GM18870 (cell line): ENCODE results near the gene RIC3.

Experiments used
- ATAC-seq: cut with Tn5 transposase; IDR thresholded peaks from one replicate; pipeline ENCODE4 v1.9.1; 2021; ENCODE audit warnings: moderate library complexity; ENCODE audit not compliant: unreplicated experiment

The RIC3 gene

DNA sequence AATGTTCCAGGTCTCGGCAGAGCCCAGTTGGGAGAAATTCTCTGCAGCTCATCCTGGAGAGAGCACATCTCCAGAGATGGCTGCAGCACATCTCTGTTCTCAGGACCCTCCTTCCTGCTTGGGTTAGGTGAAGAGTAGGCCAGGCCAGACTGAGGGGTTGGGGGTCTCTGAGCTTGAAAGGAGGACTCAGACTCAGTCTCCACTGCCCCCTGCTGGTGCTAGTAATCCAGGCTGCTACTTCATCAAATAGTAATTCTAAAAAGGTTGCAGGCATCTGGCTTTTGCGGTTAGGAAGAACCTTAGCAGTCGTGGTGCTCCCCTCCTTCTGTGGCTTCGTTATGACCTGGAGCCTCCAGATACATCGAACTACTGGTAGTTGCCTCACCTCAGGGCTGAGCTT, 78.1 kb downstream of the RIC3 start:
- ATAC-seq: no peak

DNA sequence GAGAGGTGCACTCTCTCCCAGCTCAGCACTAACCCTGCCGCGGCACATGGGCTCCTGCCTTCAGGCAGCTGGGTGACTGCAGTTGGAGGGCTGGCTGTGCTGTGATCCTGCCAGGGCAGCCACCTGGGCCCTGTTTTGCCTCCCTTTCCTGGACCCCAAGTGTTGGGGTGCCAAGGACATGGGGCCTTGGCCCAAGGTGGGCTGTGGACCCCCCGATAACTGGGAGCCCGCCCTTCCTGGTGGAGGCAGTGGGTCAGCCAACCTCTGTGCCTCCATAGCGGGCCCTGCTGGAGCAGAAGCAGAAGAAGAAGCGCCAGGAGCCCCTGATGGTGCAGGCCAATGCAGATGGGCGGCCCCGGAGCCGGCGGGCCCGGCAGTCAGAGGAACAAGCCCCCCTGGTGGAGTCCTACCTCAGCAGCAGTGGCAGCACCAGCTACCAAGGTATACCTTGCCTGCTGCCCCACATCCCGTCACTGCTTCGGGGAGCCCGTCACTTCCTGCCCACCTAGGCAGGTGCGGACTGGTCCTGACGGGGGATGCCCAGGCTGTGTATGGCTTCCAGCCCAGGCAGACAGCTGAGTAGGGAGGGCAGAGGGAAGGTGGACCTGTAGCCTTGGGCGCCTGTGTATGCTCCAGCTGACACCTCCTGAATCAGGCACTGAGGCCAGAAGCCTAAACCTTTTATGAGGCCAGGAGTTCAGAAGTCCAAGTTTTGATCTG, 78.9 kb downstream of the RIC3 start:
- no peak for ATAC-seq

DNA sequence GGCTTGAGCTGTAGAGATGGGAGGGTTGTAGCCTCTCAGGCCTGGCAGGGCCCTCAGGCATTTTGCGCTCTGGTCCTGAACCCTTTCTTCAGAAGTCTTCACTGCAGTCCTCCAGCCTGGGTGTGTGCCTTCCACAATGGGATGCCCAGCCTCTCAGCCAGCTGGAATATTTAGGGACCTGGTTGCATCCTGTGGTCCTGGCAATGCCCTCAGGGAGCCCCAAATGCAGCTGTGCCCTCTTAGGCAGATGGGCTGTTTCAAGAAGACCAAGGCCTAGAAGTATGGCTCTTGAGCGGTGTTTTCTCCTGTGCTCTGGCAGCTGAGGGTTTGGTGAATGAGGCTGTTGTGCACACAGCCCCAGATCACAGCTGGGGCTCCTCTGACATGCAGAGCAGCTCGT, 81.1 kb downstream of the RIC3 start:
- ATAC-seq: no peak

DNA sequence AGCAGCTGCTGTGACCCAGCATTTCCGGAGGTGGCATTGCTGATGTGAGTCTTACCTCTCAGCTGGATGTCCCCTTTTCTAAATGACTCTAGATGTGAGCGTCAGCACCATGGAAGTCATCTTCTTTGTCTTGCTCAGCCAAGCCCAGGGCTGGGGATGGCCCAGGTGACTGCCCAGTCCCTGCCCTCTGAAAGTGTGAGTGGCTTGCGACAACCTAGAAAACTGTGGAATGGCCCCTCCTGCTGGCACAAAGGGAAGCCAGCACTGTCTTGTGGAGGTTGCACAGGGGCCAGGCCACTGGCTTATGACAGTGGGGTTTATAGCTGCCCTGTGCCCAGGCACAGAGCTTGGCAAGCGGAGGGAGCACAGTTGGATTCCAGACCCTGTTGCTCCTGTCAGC, 81.6 kb downstream of the RIC3 start:
- no peak for ATAC-seq

DNA sequence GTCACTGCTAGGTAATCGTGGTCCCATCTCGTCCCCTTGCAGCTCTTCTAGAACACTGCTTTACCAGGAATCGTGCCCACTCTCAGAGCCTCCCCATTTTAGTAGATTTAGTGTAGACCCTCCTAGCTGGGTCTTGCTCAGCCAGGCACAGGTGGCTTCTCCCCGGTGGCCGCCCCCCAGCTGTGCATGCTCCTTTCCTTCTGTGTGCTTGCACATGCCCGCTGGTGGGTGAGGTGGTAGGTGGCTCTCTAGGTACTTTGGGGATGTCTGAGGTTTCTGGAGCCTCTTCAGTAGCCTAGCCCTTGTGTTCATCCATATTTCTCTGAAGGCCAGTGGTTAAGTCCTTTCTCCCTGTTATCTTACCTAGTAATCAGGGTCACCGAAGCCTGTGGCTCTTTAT, 82.3 kb downstream of the RIC3 start:
- no peak for ATAC-seq

DNA sequence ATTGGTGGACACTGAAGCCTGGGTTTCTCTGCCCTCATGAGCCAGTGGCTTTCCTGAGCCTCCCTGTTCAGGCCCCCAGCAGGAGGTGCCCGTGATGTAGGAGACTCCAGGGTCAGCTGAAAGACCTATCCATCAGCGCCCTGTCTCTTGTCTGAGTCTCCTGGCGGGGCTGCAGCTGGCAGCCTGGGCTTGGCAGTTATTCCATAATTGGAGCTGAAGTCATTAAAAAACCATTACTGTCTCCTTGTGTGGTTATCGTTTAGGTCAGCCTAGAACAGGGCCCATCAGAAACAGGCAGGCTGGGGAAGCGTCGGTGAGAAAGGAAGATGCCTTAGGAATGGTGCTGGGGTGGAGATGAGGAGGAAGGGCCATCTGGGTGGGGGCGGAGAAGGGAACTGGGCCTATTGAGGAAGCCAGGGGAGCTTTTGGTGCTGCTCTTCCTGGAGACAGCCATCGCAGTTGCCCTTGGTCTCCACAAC, 82.8 kb downstream of the RIC3 start:
- ATAC-seq: no peak

DNA sequence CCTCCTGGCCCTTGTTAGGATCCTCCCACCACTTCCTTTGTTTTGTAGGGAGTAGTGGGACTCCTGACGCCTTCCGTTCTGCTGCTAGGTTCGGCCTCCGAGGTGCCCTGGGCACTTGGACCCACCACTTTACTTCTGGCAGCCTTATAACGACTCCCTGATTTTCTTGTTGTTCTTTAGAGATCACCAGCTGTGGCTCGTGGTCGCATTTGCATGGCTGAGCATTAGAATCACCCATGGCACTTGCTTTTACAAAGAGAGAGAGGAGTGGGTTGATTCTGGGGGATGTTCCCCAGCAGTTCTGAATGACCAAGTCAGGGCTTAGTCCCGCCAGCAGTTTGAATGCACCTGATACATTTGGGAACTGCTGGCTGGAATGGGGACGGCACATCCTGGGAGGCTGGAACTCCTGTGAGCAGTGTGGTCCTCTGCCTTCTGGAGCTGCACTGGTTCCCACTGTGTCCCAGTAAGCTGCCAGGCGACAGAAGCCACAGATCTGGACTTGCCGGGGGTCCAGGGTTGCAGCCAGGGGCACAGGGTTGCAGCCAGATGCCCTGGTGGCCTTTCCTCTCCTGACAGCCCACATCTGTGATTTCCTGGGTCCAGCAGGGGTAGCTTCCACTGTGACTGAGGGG, 83.7 kb downstream of the RIC3 start:
- ATAC-seq: no peak

DNA sequence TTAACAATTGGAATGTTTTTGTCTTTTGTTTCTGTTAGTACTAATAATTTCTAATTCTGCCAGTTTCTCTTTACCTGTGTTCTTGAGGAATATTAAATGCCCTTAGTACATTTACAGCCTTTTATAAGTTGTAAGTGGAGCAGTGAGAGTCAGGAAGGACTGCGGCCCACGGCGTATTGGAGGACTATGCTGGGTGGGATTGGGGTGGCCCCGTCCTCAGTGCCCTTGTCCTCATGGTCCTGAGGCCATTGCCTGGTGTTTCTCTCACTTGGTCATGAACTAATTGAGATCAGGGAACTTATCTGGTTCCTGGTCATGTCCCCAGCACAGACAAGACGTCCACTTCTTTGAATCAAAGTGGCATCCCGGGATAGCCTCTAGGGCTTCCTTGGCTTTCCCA, 84.5 kb downstream of the RIC3 start:
- no peak for ATAC-seq

DNA sequence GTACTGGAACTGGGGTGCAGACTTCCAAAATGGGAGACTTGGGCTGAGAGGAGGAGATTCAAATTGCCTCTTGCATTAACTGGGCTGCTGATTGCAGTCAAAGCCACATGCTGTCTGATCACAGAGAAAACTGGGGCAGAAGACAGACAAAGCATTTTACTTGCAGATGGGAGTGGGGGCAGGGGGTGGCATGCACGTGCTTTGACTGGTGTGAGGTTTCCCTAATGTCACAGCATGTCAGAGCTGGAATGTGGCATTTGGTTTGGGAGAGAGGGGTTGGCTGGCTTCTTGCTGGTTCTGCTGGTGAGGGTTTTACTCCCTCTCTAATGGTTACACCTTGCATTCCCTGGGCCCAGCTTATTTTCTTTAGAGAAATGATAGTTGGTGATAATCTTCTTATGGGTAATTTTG, 84.9 kb downstream of the RIC3 start:
- no peak for ATAC-seq

DNA sequence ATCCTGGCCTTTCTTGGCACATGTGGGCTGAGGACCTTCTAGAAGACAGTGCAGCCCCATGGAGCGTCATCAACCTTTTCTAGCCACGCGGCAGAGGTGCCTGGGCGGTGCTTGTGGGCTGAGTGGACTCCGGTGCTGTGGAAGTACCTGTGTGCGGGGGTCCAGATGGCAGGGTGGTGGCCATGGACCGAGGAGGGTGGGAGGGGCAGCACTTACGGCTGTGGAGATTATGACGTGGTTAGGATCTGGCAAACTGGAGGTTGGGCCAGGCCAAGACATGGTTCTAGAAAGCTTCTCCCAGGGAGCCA, 85.8 kb downstream of the RIC3 start:
- no peak for ATAC-seq

DNA sequence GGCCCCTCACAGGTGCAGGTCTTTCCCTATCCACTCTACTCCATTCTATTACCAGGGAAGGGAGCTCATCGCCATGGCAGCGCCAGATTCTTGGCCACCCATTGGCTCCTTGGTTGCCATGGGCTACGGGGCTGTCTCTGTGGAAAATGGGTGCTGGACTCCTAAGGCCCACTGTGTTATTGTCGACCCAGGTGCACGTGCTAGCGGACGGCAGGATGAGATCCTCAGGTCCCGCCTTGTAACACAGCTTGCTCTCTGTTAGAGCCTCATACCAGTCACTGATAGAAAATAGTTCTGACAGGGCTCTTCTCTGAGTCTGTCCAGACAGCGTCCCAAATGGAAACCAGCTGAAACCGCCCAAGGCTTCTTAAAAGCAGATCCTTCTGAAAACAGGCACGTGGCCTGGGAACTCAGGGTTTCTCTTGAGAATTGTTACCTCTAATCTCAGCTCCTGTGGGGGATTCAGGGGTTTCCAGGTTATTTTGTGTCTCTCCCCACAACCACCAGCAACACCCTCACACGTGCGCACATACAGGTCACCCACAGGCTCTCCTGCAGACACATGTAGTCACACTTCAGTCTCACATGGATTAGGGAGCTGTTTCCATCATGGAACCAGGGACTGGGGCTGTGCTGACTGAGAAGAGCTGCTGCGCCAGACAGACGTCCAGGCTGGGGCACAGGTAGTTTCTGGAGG, 86.3 kb downstream of the RIC3 start:
- ATAC-seq: no peak

DNA sequence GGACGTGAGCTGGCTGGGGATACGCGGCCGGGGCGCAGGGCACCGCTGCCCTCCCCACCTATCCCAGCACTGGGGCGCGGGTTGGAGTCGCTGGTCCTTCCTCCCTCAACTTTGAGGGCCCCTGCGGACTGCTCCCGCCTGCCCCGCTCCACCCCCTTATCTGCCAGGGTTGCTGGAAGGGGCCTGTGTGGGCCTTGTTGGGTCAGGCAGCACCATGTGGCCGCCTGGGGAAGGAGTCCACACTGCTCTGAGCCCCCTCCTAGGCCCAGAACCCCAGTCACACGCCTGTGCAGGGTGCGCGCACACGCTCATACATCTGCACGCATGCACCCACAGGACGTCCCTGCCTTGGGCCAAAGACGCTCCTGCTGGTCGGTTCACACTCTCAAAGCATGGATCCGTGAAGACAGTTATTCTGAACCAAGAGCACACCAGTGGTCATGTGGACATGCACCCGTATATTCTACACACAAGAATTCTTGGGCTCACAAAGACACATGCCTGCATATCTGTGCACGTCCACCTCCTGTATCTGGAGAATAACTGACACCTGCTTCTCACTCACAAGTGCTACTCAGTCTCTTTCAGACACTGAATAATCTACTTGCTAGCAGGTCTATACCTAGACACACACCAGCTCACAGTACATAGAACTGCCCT, 87.1 kb downstream of the RIC3 start:
- ATAC-seq: no peak

DNA sequence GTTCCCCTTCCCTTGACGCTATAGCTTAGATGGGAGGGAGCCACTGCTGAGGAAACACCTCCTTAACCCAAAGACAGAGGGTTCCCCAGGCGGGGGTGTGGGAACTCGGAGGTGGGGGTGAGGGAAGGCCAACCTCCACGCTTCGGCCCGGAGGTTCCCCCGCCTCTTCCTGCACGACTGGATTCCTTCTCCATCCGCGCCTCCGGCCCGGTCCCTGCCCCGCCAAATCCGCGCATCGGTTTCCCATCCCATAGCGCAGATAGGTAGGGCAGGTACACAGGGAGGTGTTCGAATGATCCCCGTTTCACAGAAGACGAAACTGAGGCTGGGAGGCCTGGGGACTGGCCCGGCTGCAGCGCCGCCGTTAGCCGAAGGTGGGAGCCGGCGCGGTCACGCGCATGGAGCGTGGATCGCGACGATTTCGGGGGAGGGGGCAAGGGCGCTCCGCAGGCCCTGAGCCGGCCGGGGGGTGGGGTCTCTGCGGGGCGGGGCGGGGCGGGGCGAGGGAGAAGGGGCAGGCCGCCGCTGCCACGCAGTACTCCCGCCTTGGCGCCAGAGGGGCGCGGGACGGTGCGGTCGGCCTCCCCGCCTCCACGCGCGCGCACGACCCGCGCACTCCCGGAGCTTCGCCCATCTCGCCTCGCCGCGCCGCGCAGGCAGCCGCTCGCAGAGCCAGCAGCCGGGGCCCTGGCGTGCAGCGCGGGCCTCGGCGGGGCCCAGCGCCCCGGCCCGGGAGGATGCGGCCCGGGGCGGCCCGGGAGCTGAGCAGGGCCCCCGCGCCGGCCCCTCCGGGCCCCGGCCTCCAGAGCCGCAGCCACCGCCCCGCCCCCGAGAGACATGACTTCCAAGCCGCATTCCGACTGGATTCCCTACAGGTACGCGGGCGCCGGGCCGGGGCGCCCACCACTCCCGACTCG, 87.9 kb downstream of the RIC3 start, which contains the start of gene TUB:
Gene TUB (plus strand): TSS at position 538 of the 917 bp plus-strand sequence. CDS start 300 bp downstream, at position 838.
- ATAC-seq: no peak

DNA sequence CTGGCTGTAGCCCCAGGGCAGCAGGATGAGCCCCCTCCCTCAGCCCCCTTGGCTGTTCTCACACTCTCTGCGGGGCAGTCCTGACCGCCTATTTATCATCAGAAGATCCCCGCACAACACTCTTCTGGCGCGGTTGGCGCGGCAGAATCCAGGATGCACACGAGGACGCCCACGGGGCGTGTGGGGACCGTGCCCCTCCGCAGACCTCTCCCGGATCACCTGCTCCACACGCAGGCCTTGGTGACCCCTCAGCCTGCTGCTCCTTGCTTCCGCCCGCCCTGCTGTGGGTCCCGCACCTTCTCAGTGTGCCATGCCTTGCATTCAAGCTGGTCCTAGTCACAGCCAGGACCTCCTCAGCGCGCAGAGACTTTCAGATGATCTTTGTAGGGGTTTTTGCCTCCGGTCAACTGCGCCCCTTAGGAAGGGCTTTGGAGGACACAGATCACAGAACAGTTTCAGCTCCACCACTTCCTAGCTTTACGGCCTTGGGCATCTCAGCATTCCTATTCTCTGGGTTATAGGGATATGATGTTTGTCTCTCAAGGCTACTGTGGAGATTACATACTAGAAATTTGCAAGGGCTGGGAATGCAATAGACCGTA, 88.7 kb downstream of the RIC3 start:
- ATAC-seq: no peak

DNA sequence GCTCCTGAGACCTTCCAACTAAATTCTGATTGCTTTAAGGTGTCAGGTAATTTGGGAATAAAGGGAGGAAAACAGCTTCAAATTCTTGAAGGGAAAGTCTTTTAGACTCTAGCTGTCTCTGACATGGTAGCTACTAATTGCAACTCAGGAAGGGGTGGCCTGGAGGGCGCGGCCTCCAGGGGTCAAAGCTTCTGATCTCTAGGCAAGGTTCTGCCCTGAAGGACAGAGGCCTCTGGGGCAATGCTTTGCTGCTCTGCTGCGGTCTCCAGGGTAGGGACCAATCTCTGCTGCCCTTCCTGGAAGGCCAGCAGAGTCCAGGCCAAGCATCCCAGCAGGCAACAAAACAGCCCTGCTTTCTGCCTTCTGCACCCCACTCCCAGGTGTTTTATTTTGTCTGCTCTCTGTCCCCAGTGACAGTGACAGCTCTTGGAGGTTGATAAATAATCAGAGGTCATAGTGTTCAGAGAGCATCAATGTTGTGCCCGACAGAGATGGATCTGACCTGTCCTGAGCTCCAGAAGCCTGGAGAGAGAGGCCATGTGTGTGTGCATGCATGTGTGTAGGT, 89.6 kb downstream of the RIC3 start:
- no peak for ATAC-seq

DNA sequence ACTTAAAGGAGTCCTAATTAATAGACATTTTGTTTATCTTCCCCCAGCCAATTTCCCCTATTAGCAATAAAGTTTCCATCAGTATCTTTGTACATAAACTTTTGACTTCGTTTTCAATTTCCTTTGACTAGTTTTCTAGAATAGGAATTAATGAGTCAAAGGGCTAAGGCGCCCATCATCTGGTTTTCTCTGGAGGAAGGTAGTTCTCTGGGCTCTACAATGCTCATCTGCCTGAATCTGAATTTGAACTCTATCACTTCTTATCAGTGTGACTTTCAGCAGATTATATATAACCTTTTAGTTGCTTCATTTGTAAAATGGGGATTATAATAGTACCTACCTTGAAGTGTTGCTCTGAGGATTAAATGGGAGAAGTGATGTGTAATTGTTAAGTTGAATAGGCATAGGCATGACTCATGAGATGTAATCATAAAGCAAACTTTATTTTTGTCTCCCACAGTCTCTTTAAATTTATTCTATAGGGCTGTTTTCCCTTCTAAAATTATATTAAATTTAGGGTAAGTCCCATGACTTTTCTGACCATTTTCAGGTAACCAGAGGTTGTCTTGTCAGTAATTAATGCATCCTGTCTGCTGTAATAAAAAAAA, 93.6 kb downstream of the RIC3 start:
- ATAC-seq: no peak

DNA sequence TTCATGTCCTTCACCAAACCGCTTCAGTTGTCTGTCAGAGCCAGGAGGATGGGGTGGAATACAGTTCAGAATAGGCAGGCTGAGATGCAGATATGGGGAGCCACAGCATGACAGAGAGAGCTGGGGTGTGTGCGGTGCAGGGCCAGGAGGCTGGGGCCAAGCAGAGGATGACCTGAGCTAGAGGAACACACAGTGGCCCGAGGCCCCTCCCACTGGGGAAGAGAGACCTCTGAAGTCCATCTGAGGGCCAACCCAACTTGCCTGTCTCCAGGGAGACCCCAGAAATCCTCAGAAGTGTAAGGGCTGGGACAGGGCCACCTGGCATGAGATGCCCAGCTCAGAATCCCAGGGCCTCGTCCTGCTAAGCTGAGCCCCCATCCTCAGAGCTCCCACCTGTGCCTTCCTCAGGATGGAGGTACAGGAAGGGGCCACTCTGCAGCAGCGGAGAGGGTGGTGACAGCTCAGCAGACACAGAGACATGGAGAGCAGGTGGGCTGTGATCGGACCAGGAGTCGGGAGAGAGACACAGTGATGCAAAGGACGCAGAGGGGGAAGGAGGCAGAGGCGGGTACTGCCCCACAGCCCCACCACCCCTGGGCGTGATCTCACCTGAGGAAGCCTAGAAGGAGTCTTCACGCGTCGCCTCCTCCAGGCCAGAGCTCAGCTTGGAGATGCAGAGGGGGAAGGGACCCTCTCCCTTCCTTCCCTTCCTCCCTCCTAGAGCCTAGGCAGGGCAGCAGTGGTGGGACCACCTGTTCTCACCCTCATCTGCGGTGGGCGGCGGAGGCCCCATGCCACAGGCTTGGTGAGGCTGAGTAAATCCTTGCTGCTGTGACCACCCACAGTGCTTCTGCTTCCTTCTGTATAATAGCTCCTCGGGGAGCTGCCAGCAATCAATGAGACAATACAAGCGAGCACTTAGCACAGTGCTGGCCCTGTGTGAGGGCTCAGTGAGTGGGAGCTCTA, 96.9 kb downstream of the RIC3 start:
- no peak for ATAC-seq

DNA sequence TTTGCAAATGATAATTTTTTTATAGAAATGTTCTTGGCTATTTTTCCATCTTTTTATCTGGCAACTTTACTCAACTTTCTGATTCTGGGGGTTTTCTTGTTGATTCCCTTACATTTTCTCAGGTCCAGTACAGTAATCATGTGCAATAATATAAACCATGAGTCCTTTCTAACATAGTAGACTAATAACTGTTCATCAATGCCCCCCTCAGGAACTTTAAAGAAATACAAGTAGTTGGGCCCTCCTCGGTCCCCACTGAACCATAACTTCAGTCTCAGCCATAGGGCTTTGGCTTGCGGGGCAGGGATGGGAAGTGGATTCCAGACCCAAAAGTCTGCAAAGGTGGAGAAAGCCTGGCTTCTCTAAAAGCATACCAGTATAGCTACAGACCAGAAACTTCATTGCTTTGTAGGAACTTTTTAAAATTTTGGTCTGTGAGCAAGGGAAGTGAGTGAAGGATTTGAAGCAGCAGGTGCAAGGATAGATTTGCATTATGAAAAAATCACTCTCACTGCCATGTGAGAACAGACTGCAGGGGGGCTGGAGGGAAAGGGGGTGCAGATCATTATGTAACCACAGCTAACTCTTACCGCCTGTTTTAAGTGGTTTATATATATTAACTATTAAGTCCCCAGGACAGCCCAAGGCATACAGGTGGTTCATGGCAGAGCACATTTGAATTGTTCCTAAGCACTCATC, 98.3 kb downstream of the RIC3 start:
- no peak for ATAC-seq
